ENCODE data around the gene LRRC75A.

LRRC75A gene

DNA sequence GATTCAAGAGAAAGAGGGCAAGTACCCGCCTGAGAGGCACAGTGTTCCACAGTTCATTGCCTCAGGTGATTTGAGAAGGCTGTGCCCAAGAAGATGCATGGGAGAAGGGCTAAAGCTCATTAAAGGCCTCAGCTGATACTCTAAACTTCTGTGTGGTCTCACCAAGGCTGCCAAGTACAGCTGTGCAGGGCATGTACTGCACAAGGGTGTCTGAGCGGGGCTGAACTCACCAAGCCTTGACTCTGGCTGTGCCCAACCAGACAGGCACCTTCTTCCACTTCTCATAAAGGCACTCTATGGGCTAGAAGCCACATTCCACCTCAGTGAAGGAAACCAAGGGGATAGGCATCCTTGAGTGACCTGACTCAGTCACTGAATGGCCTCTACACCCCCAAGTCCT is 12.7 kb downstream of the LRRC75A start:
- no peak for TF ChIP-seq ZFX (IDR thresholded peaks at IDR 0.05; ENCODE audit: borderline replicate concordance)
- no peak for TF ChIP-seq CTCF (IDR thresholded peaks at IDR 0.05)
- H3K27ac ChIP-seq, result no peak overlapping the region

- no peak overlapping the region for H3K27ac ChIP-seq
- TF ChIP-seq CTCF (IDR thresholded peaks at IDR 0.05), result no peak
- no peak for TF ChIP-seq ZFX (IDR thresholded peaks at IDR 0.05; ENCODE audit: borderline replicate concordance)
Observed at GRCh38 chr17:16478649-16479048, 13.3 kb downstream of the LRRC75A start.

GRCh38 chr17:16477666-16478065 is 14.3 kb downstream of the LRRC75A start:
- no peak overlapping the region for H3K27ac ChIP-seq
- TF ChIP-seq CTCF (IDR thresholded peaks at IDR 0.05), result no peak
- TF ChIP-seq ZFX (IDR thresholded peaks at IDR 0.05; ENCODE audit: borderline replicate concordance), result no peak

DNA sequence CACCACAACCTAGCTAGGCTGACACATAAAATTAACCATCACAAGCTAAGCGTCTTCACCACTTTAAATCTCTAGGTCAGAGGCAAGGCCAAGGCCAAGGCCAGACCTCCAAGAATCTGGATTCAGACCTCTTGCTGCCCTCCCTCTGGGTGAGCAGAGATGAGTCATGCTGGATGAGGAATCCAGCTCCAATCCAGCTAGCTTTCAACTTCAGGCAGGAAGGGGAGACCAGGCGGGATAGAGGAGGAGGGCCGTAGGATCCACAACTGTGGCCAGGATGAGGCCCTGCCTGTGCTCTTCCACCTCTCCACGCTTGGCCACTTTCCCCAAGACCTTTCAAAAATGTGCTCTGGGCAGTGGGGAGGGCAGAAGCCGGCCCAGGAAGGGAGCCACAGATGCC is 14.7 kb downstream of the LRRC75A start:
- no peak for TF ChIP-seq ZFX (IDR thresholded peaks at IDR 0.05; ENCODE audit: borderline replicate concordance)
- no peak for TF ChIP-seq CTCF (IDR thresholded peaks at IDR 0.05)
- H3K27ac ChIP-seq, result no peak overlapping the region

DNA sequence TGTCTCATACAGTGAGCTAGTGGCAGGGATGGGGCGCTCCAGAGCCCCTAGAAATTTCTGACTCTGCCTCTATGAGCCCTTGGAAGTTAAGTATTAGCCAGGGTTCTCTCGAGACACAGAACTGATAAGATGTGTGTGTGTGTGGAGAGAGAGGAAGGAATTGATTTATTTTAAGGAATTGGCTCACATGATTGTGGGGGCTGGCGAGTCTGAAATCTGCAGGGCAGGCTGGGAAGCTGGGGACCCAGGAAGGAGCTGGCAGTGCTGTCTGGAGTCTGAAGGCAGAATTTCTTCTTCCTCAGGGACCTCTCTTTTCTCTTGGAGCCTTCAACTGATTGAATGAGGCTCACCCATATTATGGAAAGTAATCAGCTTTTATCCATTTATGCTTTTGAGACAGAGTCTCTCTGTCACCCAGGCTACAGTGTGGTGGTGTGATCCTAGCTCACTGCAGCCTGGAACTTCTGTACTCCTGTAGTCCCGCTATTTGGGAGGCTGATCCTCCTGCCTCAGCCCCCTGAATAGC is 16.8 kb downstream of the LRRC75A start:
- TF ChIP-seq CTCF (IDR thresholded peaks at IDR 0.05), result no peak
- no peak overlapping the region for H3K27ac ChIP-seq

- H3K27ac ChIP-seq, result no peak overlapping the region
- TF ChIP-seq CTCF (IDR thresholded peaks at IDR 0.05), result no peak
- TF ChIP-seq ZFX (IDR thresholded peaks at IDR 0.05; ENCODE audit: borderline replicate concordance), result no peak
Observed at GRCh38 chr17:16474012-16474725, 17.8 kb downstream of the LRRC75A start.
